Left ventricle myocardium inferior (tissue), 1 donor: ENCODE measurements around the gene LARGE1. TPM values are rescaled to one million over a fixed set of nuclear protein-coding genes. Genes with fewer than 3 reads are reported as not detected.
A peak's percentile ranks its signal among the peaks of the same experiment; 100 is the strongest.

Experiments
- DNase-seq: peaks from one replicate; pipeline ENCODE4 v3.0.0-alpha.2; 2020
- H3K27ac ChIP-seq: fragments of 200-600 bp; replicated peaks from 2 replicates; pipeline ENCODE4 v1.8.0; 2021
- H3K27me3 ChIP-seq: fragments of 200-600 bp; 2 replicates; pipeline ENCODE4 v1.8.0; 2021; ENCODE audit warnings: low read depth
- H3K36me3 ChIP-seq: fragments of 200-600 bp; 2 replicates; pipeline ENCODE4 v1.8.0; 2021
- H3K4me1 ChIP-seq: fragments of 200-600 bp; 2 replicates; pipeline ENCODE4 v1.8.0; 2021
- H3K4me3 ChIP-seq: fragments of 200-600 bp; 2 replicates; pipeline ENCODE4 v1.8.0; 2021; ENCODE audit warnings: mild to moderate bottlenecking, moderate library complexity
- H3K9me3 ChIP-seq: fragments of 200-600 bp; replicated peaks from 2 replicates; pipeline ENCODE4 v1.8.0; 2021
- intact Hi-C: fragments of 100-400 bp; cut with micrococcal nuclease; formaldehyde crosslinking; loops from one replicate; pipeline ENCODE4 v1.11.0; 2022
- total RNA-seq: library from RNA; stranded (reverse); fragmentation: NEBNext Ultra II Directional; extraction: Animal tissue kit (Norgen Biotek cat#: 25700); gene quantifications from one replicate; pipeline ENCODE4 v1.2.1, GENCODE V29; 2021
- TF ChIP-seq, protein P1 (sequence below): fragments of 200-600 bp; IDR thresholded peaks from 2 replicates; pipeline ENCODE4 v1.8.0; 2021; ENCODE audit warnings: antibody characterized with exemption, mild to moderate bottlenecking, borderline replicate concordance
- donor health status: DM: no; HTN: yes; CAD: no; lungs with severe emphysema.

LARGE1 gene
- total RNA-seq, 1 donor from 2014 or later, result 117 TPM

DNA sequence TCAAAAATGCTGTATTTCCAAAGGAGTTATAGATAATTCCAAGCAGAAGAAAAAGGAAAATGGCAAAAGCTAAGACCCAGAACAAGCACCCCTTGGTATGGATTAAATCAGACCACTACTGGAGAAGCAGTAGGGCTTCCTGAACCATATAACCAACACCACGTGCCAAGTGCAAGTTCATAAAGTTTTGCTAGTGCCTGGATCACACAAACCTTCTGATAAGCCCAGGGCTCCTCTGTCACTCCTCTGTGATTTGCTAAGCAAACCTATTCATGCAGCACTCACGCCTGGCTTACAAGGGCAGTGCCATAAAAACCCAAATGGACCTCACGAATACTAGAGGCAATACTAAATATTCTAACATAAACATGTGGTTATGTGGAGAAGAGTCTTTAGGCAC is 13.3 kb downstream of the LARGE1 start:
- H3K4me1 ChIP-seq, result peaks cover 74% of the 10 kb centered on the region
- TF ChIP-seq, protein P1, sequence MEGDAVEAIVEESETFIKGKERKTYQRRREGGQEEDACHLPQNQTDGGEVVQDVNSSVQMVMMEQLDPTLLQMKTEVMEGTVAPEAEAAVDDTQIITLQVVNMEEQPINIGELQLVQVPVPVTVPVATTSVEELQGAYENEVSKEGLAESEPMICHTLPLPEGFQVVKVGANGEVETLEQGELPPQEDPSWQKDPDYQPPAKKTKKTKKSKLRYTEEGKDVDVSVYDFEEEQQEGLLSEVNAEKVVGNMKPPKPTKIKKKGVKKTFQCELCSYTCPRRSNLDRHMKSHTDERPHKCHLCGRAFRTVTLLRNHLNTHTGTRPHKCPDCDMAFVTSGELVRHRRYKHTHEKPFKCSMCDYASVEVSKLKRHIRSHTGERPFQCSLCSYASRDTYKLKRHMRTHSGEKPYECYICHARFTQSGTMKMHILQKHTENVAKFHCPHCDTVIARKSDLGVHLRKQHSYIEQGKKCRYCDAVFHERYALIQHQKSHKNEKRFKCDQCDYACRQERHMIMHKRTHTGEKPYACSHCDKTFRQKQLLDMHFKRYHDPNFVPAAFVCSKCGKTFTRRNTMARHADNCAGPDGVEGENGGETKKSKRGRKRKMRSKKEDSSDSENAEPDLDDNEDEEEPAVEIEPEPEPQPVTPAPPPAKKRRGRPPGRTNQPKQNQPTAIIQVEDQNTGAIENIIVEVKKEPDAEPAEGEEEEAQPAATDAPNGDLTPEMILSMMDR, result no peak
- no peak overlapping the region for H3K4me3 ChIP-seq
- intact Hi-C loops, result no loop called here
- peaks cover 6% of the 10 kb centered on the region for H3K36me3 ChIP-seq
- peak overlapping the region; percentile 5 for H3K27ac ChIP-seq
- H3K27me3 ChIP-seq, result no peaks in the 10 kb centered on the region
- no peaks in the 10 kb centered on the region for H3K9me3 ChIP-seq
- no peak for DNase-seq

DNA sequence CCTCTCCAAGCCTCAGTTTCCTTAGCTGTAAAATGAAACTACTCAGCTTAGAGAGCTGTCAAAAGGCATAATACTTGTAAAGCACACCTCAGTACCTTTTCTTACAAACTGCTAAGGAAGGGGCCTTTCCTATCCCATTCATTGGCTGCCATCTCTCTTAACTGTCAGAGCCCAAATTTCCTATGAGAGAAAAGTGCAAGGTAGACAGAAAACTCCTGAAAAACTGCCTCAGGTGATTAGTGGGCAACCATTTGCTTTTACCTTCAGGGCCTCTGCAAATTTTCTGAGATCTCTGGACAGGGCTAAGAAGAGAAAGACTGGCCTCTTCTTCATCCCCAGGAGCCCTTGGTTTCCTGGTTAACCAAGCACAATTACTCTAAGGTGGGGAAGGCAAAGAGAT is 13.8 kb downstream of the LARGE1 start:
- TF ChIP-seq, protein P1, result no peak
- Histone ChIP-seq H3K36me3 (peaks cover 6% of the 10 kb centered on the region), H3K4me1 (peaks cover 77% of the 10 kb centered on the region), H3K9me3 (no peaks in the 10 kb centered on the region), H3K4me3 (no peak overlapping the region), H3K27ac (peak overlapping the region; percentile 5), H3K27me3 (no peaks in the 10 kb centered on the region)
- no peak for DNase-seq
- intact Hi-C loops, result no loop called here

DNA sequence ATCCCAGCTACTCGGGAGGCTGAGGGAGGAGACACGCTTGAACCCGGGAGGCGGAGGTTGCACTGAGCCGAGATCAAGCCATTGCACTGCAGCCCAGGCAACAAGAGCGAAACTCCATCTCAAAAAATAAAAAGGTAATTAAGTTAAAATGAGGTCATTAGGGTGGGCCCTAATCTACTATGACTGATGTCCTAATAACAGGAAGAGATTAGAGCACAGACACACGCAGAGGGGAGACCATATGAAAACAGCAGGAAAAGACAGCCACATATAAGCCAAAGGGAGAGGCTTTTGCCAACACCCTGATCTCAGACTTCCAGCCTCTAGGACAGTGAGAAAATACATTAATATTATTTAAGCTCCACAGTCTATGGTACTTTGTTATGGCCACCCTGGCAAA is 17.3 kb downstream of the LARGE1 start:
- no peak for DNase-seq
- Histone ChIP-seq H3K4me3 (no peak overlapping the region), H3K27me3 (no peaks in the 10 kb centered on the region), H3K9me3 (no peaks in the 10 kb centered on the region), H3K27ac (no peak overlapping the region), H3K4me1 (peaks cover 79% of the 10 kb centered on the region), H3K36me3 (no peaks in the 10 kb centered on the region)
- TF ChIP-seq, protein P1, result no peak
- intact Hi-C loops, result no loop called here

DNA sequence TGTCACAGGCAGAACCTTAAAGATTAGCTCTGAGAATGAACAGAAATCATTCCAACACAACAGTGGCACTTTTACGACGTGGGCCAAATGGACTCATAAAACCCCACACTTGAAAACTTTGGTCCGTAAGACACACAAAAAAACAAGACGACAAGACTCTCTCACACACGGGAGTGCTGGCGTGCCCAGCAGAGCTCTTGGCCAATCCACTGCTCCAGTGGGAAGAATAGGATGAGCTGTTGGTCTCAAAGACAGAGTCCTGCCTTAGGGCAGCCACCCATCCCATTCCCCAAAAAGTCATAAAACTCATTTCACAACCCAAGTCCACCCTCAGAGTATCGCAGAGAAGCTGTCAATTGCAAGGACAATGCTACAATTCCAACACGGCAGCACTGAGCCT is 18.2 kb downstream of the LARGE1 start:
- H3K36me3 ChIP-seq, result no peaks in the 10 kb centered on the region
- TF ChIP-seq, protein P1, result no peak
- H3K9me3 ChIP-seq, result no peaks in the 10 kb centered on the region
- DNase-seq, result no peak
- intact Hi-C loops, result no loop called here
- peaks cover 79% of the 10 kb centered on the region for H3K4me1 ChIP-seq
- no peak overlapping the region for H3K27ac ChIP-seq
- H3K4me3 ChIP-seq, result no peak overlapping the region
- H3K27me3 ChIP-seq, result no peaks in the 10 kb centered on the region

DNA sequence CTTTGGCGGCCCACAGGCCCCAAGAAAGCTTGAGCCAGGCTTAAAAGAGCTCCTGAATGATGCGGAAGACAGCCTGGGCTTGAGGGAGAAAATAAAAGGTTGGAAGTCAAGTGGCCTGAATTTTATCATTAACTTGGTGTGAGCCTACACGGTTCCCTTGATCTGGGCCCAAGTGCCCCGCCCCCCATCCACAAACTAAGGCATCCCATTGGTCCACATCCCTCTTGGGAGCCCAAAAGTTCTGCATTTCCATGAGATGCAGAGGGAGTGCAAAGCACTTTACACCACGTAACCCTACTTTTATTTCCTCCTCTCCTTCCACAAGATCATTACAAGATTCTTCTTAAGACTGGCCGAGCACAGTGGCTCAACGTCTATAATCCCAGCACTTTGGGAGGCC is 22.2 kb downstream of the LARGE1 start:
- Histone ChIP-seq H3K4me1 (peaks cover 94% of the 10 kb centered on the region), H3K9me3 (peaks cover 5% of the 10 kb centered on the region), H3K27ac (peak overlapping the region; percentile 75), H3K27me3 (no peaks in the 10 kb centered on the region), H3K4me3 (no peak overlapping the region), H3K36me3 (no peaks in the 10 kb centered on the region)
- TF ChIP-seq, protein P1, result no peak
- intact Hi-C loops, result no loop called here
- DNase-seq, result no peak

DNA sequence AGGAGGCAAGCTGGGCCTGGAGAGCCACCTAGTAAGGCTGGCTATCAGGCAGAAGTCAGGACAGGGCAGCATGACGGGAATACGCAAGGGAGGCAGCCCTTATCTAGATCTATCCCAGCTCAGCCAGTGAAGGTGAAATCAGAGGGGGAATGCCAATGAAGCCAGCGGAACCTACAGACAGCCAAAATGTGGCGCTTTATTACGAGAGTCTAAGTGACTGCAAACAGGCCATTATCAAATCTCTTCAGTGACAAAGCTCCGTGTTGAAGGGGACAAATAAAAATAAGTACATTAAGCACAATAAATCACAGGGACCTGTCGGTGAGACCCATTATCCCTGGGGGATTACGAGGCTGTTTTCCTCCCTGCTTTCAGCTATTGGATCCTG is 22.8 kb downstream of the LARGE1 start:
- TF ChIP-seq, protein P1, result no peak
- Histone ChIP-seq H3K36me3 (no peaks in the 10 kb centered on the region), H3K27ac (peak overlapping the region; percentile 75), H3K9me3 (peaks cover 5% of the 10 kb centered on the region), H3K4me1 (peaks cover 89% of the 10 kb centered on the region), H3K27me3 (no peaks in the 10 kb centered on the region), H3K4me3 (peak overlapping the region; percentile 4)
- intact Hi-C loops, result no loop called here
- DNase-seq, result no peak
